Ishikawa (cell line): ENCODE data around the gene PRG2.

Source experiments
- CEBPB ChIP-seq: IDR thresholded peaks from 2 replicates; pipeline ENCODE4 v1.6.1; 2012
- CREB1 ChIP-seq: IDR thresholded peaks from 2 replicates; pipeline ENCODE4 v1.6.1; 2012; ENCODE audit warnings: low read depth
- EGR1 ChIP-seq: IDR thresholded peaks from 2 replicates; pipeline ENCODE4 v1.6.1; 2012
- EP300 ChIP-seq: IDR thresholded peaks from 2 replicates; pipeline ENCODE4 v1.6.1; 2012; ENCODE audit warnings: borderline replicate concordance
- FOXM1 ChIP-seq: IDR thresholded peaks from 2 replicates; pipeline ENCODE4 v1.6.1; 2012; ENCODE audit warnings: low read depth, borderline replicate concordance
- MAX ChIP-seq: IDR thresholded peaks from 2 replicates; pipeline ENCODE4 v1.6.1; 2012
- NFIC ChIP-seq: IDR thresholded peaks from 2 replicates; pipeline ENCODE4 v1.6.1; 2012
- RAD21 ChIP-seq: IDR thresholded peaks from 2 replicates; pipeline ENCODE4 v1.6.1; 2012; ENCODE audit warnings: low read depth
- TAF1 ChIP-seq: IDR thresholded peaks from 2 replicates; pipeline ENCODE4 v1.6.1; 2012; ENCODE audit warnings: low read depth, mild to moderate bottlenecking
- TCF12 ChIP-seq: IDR thresholded peaks from 2 replicates; pipeline ENCODE4 v1.6.1; 2012; ENCODE audit warnings: low read depth
- TEAD4 ChIP-seq: IDR thresholded peaks from 2 replicates; pipeline ENCODE4 v1.6.1; 2012
- YY1 ChIP-seq: IDR thresholded peaks from 2 replicates; pipeline ENCODE4 v1.6.1; 2012; ENCODE audit warnings: low read depth
- ZBTB7A ChIP-seq: IDR thresholded peaks from 2 replicates; pipeline ENCODE4 v1.6.1; 2012; ENCODE audit warnings: low read depth
- TF ChIP-seq, protein P1 (sequence below): IDR thresholded peaks from 2 replicates; pipeline ENCODE4 v1.6.1; 2012
- TF ChIP-seq, protein P2 (sequence below): IDR thresholded peaks from 2 replicates; pipeline ENCODE4 v1.6.1; 2012; ENCODE audit warnings: low read depth, mild to moderate bottlenecking

PRG2 gene

GRCh38 chr11:57353852-57354251, 36.6 kb downstream of the PRG2 start:
- TF ChIP-seq TCF12 (no peak), EP300 (no peak), NFIC (no peak), RAD21 (no peak), TEAD4 (no peak), ZBTB7A (no peak), YY1 (no peak)

- TF ChIP-seq NFIC (no peak), ZBTB7A (no peak), TCF12 (no peak), CREB1 (no peak), MAX (no peak), CEBPB (no peak)
These were observed 37.0 kb downstream of the PRG2 start for GRCh38 chr11:57353446-57353845.

GRCh38 chr11:57353036-57353435, 37.4 kb downstream of the PRG2 start:
- TF ChIP-seq TAF1 (no peak), CREB1 (no peak), RAD21 (no peak), MAX (no peak), EGR1 (no peak), EP300 (no peak), FOXM1 (no peak), YY1 (no peak), TEAD4 (no peak), CEBPB (no peak), ZBTB7A (no peak), NFIC (no peak), TCF12 (no peak)
- TF ChIP-seq, protein P1, sequence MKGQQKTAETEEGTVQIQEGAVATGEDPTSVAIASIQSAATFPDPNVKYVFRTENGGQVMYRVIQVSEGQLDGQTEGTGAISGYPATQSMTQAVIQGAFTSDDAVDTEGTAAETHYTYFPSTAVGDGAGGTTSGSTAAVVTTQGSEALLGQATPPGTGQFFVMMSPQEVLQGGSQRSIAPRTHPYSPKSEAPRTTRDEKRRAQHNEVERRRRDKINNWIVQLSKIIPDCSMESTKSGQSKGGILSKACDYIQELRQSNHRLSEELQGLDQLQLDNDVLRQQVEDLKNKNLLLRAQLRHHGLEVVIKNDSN = no peak
- TF ChIP-seq, protein P2, sequence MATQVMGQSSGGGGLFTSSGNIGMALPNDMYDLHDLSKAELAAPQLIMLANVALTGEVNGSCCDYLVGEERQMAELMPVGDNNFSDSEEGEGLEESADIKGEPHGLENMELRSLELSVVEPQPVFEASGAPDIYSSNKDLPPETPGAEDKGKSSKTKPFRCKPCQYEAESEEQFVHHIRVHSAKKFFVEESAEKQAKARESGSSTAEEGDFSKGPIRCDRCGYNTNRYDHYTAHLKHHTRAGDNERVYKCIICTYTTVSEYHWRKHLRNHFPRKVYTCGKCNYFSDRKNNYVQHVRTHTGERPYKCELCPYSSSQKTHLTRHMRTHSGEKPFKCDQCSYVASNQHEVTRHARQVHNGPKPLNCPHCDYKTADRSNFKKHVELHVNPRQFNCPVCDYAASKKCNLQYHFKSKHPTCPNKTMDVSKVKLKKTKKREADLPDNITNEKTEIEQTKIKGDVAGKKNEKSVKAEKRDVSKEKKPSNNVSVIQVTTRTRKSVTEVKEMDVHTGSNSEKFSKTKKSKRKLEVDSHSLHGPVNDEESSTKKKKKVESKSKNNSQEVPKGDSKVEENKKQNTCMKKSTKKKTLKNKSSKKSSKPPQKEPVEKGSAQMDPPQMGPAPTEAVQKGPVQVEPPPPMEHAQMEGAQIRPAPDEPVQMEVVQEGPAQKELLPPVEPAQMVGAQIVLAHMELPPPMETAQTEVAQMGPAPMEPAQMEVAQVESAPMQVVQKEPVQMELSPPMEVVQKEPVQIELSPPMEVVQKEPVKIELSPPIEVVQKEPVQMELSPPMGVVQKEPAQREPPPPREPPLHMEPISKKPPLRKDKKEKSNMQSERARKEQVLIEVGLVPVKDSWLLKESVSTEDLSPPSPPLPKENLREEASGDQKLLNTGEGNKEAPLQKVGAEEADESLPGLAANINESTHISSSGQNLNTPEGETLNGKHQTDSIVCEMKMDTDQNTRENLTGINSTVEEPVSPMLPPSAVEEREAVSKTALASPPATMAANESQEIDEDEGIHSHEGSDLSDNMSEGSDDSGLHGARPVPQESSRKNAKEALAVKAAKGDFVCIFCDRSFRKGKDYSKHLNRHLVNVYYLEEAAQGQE = no peak

DNA sequence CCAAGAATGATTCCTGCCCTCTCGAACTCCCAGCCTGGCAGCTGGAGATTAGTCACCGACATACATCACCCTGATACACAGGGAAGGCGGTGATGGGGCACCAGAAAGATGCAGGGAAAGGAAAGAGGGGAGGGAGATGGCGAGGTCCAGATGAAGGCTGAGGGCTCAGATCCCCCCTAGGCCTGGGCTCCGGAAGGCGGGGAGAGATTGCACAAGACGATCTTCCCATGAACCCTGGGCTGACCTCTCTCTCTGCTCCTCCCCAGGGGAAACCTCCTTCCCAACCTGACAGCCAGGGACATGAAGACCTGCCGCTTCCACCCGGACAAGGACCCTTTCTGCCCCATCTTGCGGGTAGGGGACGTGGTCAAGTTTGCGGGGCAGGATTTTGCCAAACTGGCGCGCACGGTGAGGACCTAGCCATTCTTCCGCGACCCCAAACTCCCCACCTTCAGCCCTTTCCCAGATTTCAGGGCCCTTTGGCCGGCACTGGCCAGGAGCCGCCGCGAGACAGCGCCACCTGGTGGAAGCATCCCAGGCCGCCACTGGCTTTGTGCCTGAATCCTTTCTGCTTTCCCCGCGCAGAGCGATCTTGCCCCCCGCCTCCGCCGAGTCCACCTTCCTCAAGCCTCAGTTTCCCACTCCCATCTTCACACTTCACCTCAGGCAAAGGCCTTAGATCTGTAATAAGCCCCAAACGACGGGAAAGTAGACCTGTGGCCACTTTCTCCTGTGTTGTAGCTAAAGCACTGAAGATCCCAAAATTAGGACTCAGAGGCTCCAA, 40.8 kb downstream of the PRG2 start:
- TF ChIP-seq RAD21 (peak; percentile 41; the same call in 1 of the 2 replicates), YY1 (no peak), ZBTB7A (no peak), FOXM1 (no peak), TEAD4 (no peak), EP300 (no peak), CREB1 (no peak), EGR1 (no peak), CEBPB (no peak), NFIC (peak; percentile 47; the same call in 1 of the 2 replicates), TCF12 (no peak)
- TF ChIP-seq, protein P2 = no peak

- TF ChIP-seq EP300 = no peak
- no peak for TF ChIP-seq MAX
- no peak for TF ChIP-seq YY1
- TF ChIP-seq TEAD4 = no peak
- TF ChIP-seq TAF1 = no peak
- no peak for TF ChIP-seq TCF12
- no peak for TF ChIP-seq FOXM1
- no peak for TF ChIP-seq NFIC
- TF ChIP-seq CREB1 = no peak
- TF ChIP-seq CEBPB = no peak
- TF ChIP-seq ZBTB7A = no peak
- TF ChIP-seq, protein P2 = no peak
- TF ChIP-seq, protein P1 = no peak
- TF ChIP-seq EGR1 = no peak
- no peak for TF ChIP-seq RAD21
These were observed 41.7 kb downstream of the PRG2 start for GRCh38 chr11:57348636-57349313.
